Keratinocyte (primary cell): ENCODE data around the gene DBNDD1.

Experiments used
- EZH2 ChIP-seq: IDR thresholded peaks from one replicate; pipeline ENCODE4 v1.6.1; 2012; ENCODE audit warnings: inconsistent platforms, mild to moderate bottlenecking, low read length, moderate library complexity
- TF ChIP-seq, protein P1 (sequence below), 3 experiments: IDR thresholded peaks in 1 of 3; conservative IDR thresholded peaks in 1 of 3; optimal IDR thresholded peaks in 1 of 3; 2 replicates in 2 of 3; 3 replicates in 1 of 3; pipeline versions ENCODE3 to v1.5.1; 2011; ENCODE audit warnings: low read length in 3 of 3, mild to moderate bottlenecking in 3 of 3, moderate library complexity in 2 of 3, control low read depth in 1 of 3, inconsistent platforms in 1 of 3; ENCODE audit not compliant: insufficient read depth in 2 of 3; ENCODE audit errors: extremely low read depth in 1 of 3

DNA sequence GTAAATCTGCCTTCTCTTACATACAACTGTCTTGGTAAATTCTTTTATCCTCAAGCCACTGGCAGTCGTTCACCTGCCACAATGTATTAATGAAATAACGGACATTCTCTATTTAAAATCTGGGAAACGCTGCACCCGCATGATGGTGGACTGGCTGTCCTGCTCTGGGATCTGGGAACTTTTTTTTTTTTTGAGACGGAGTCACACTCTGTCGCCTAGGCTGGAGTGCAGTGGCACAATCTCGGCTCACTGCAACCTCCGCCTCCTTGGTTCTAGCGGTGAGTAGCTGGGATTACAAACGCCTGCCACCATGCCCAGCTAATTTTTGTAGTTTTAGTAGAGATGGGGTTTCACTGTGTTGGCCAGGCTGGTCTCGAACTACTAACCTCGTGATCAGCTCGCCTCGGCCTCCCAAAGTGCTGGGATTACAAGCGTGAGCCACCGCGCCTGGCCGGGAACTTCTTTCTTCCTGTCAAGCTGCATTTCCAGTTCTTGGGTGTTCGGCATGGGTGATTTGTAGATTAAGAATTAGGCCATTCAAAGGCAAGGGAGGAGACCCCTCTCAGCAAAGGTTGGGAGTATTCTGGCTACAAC is 29.6 kb upstream of the DBNDD1 start:
- TF ChIP-seq, protein P1, sequence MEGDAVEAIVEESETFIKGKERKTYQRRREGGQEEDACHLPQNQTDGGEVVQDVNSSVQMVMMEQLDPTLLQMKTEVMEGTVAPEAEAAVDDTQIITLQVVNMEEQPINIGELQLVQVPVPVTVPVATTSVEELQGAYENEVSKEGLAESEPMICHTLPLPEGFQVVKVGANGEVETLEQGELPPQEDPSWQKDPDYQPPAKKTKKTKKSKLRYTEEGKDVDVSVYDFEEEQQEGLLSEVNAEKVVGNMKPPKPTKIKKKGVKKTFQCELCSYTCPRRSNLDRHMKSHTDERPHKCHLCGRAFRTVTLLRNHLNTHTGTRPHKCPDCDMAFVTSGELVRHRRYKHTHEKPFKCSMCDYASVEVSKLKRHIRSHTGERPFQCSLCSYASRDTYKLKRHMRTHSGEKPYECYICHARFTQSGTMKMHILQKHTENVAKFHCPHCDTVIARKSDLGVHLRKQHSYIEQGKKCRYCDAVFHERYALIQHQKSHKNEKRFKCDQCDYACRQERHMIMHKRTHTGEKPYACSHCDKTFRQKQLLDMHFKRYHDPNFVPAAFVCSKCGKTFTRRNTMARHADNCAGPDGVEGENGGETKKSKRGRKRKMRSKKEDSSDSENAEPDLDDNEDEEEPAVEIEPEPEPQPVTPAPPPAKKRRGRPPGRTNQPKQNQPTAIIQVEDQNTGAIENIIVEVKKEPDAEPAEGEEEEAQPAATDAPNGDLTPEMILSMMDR (optimal IDR thresholded peaks at IDR 0.05 in 1 of 3, IDR thresholded peaks at IDR 0.05 in 1 of 3, conservative IDR thresholded peaks at IDR 0.05 in 1 of 3; ENCODE audit: extremely low read depth in 1 of 3, insufficient read depth in 2 of 3, low read length in 3 of 3), result no peak
- no peak for TF ChIP-seq EZH2
